Measurements from ENCODE around the gene MYCN. TPM values are rescaled to one million over a fixed set of nuclear protein-coding genes. Genes with fewer than 3 reads are reported as not detected.

Gene MYCN
- total and polyA plus RNA-seq, 2 experiments from 2014 or later, result 8.9 to 16.7 TPM

GRCh38 chr2:15929861-15930260 lies 10.5 kb upstream of the MYCN start:
- 93% methylated on average over 5 of the region's 5 CpGs for WGBS (ENCODE audit: low lambda C conversion rate, missing lambda C conversion rate)
- Histone ChIP-seq H3K27ac (no peak overlapping the region), H3K4me3 (no peak overlapping the region), H2AFZ (no peak overlapping the region), H3K79me2 (no peaks in the 10 kb centered on the region), H3K9me2 (replicated peaks; ENCODE audit: insufficient read depth) (no peaks in the 10 kb centered on the region), H3K36me3 (replicated peaks; ENCODE audit: insufficient read depth, low read depth) (no peaks in the 10 kb centered on the region), H3K4me2 (no peak overlapping the region), H3K9me3 (ENCODE audit: low read depth) (no peaks in the 10 kb centered on the region), H3K27me3 (no peaks in the 10 kb centered on the region), H3K4me1 (ENCODE audit: insufficient read depth) (no peaks in the 10 kb centered on the region), H4K20me1 (ENCODE audit: insufficient read depth, poor library complexity, severe bottlenecking) (no peaks in the 10 kb centered on the region)
- no peak for DNase-seq (ENCODE audit: low spot score)
- TF ChIP-seq EZH2 (IDR thresholded peaks at IDR 0.05; ENCODE audit: borderline replicate concordance) (no peak), EZH2phosphoT487 (IDR thresholded peaks at IDR 0.05; ENCODE audit: low read depth, severe bottlenecking, unreplicated experiment) (no peak), CTCF (IDR thresholded peaks at IDR 0.05; ENCODE audit: poor library complexity) (no peak)

DNA sequence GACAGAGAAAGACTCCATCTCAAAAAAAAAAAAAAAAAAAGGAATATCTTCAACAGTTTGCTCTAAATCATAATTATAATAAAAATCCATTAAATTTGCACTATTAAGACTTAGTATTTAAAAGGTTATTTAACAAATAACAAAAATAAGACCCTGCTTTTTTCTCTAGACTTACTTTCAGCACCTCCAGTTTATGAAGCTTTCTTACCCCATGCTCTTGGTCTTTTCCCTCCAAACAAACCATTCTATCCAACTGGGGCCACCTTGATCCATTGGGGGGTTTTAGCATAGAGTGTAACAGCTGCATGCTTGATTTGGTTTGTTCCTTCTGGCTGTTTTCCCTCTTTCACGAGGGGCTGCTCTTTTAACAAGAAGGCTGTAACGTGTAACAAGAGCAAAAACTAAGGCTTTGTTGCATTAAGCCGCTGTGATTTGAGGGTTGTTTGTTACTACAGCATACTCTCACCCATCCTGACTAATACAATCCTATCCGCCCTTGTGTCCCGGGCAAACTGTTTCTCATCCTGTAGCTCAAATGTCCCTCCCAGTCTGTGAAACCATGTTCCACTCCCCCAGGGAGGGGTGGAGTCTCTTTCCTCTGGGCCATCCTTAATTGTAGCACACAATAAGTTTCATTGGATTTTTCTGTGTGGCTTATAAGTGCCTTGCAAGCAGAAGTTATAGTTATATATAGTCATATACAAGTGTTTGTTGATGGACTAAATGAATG lies 9.6 kb upstream of the MYCN start:
- H3K79me2 ChIP-seq, result no peaks in the 10 kb centered on the region
- TF ChIP-seq EZH2 (IDR thresholded peaks at IDR 0.05; ENCODE audit: borderline replicate concordance), result no peak
- no peak for TF ChIP-seq CTCF (IDR thresholded peaks at IDR 0.05; ENCODE audit: poor library complexity)
- TF ChIP-seq EZH2phosphoT487 (IDR thresholded peaks at IDR 0.05; ENCODE audit: low read depth, severe bottlenecking, unreplicated experiment), result no peak
- H3K36me3 ChIP-seq (replicated peaks; ENCODE audit: insufficient read depth, low read depth), result no peaks in the 10 kb centered on the region
- no peaks in the 10 kb centered on the region for H3K9me3 ChIP-seq (ENCODE audit: low read depth)
- H3K9me2 ChIP-seq (replicated peaks; ENCODE audit: insufficient read depth), result no peaks in the 10 kb centered on the region
- H3K4me2 ChIP-seq, result no peak overlapping the region
- WGBS (ENCODE audit: low lambda C conversion rate, missing lambda C conversion rate), result 96% methylated on average over 5 of the region's 5 CpGs
- no peaks in the 10 kb centered on the region for H4K20me1 ChIP-seq (ENCODE audit: insufficient read depth, poor library complexity, severe bottlenecking)
- H3K4me1 ChIP-seq (ENCODE audit: insufficient read depth), result no peaks in the 10 kb centered on the region
- no peak overlapping the region for H3K4me3 ChIP-seq
- H2AFZ ChIP-seq, result no peak overlapping the region
- no peak overlapping the region for H3K27ac ChIP-seq
- no peaks in the 10 kb centered on the region for H3K27me3 ChIP-seq
- no peak for DNase-seq (ENCODE audit: low spot score)

- TF ChIP-seq EZH2 (IDR thresholded peaks at IDR 0.05; ENCODE audit: borderline replicate concordance) (no peak), CTCF (IDR thresholded peaks at IDR 0.05; ENCODE audit: poor library complexity) (no peak), EZH2phosphoT487 (IDR thresholded peaks at IDR 0.05; ENCODE audit: low read depth, severe bottlenecking, unreplicated experiment) (no peak)
- WGBS (ENCODE audit: low lambda C conversion rate, missing lambda C conversion rate), result 66% methylated on average over 2 of the region's 2 CpGs
Observed at GRCh38 chr2:15931319-15931890, 8.9 kb upstream of the MYCN start.

More at GRCh38 chr2:15931319-15931890, 8.9 kb upstream of the MYCN start:
- Histone ChIP-seq H3K4me2 (no peak overlapping the region), H3K4me3 (no peak overlapping the region), H3K79me2 (no peaks in the 10 kb centered on the region), H2AFZ (no peak overlapping the region), H3K27ac (no peak overlapping the region), H3K27me3 (no peaks in the 10 kb centered on the region), H3K36me3 (replicated peaks; ENCODE audit: insufficient read depth, low read depth) (no peaks in the 10 kb centered on the region), H4K20me1 (ENCODE audit: insufficient read depth, poor library complexity, severe bottlenecking) (no peaks in the 10 kb centered on the region), H3K4me1 (ENCODE audit: insufficient read depth) (no peaks in the 10 kb centered on the region), H3K9me3 (ENCODE audit: low read depth) (no peaks in the 10 kb centered on the region), H3K9me2 (replicated peaks; ENCODE audit: insufficient read depth) (no peaks in the 10 kb centered on the region)
- no peak for DNase-seq (ENCODE audit: low spot score)
